Gastroesophageal sphincter (tissue), 4 donors: ENCODE measurements around the gene FOXO6. TPM values are rescaled to one million over a fixed set of nuclear protein-coding genes. Genes with fewer than 3 reads are reported as not detected.

Experiments
- ATAC-seq: fragments of 150-250 bp; one replicate; pipeline ENCODE4 v1.9.1; 2016; ENCODE audit warnings: mild to moderate bottlenecking, moderate library complexity
- H3K27ac ChIP-seq, 4 donors: fragments of 200-600 bp; sonication (generic) in 3 of 4; 1 replicate in 3 of 4; 2 replicates in 1 of 4; pipeline ENCODE4 v1.5.1; 2016 to 2019
- H3K27me3 ChIP-seq: fragments of 200-600 bp; sonication (generic); one replicate; pipeline ENCODE4 v1.5.1; 2019
- H3K36me3 ChIP-seq, 2 donors: fragments of 200-600 bp; sonication (generic); one replicate each; pipeline ENCODE4 v1.5.1; 2019; ENCODE audit warnings: control low read depth in 1 of 2
- H3K4me1 ChIP-seq, 3 donors: fragments of 200-600 bp; sonication (generic); 1 replicate in 2 of 3; 2 replicates in 1 of 3; pipeline ENCODE4 v1.5.1; 2016 to 2019; ENCODE audit warnings: control low read depth in 2 of 3
- H3K4me3 ChIP-seq, 2 donors: fragments of 200-600 bp; sonication (generic); one replicate each; pipeline ENCODE4 v1.5.1; 2019; ENCODE audit warnings: mild to moderate bottlenecking in 1 of 2, moderate library complexity in 1 of 2
- H3K9me3 ChIP-seq, 3 donors: fragments of 200-600 bp; sonication (generic); one replicate each; pipeline ENCODE4 v1.5.1; 2017 to 2019; ENCODE audit warnings: control low read depth in 2 of 3
- CTCF ChIP-seq, 4 experiments: fragments of 200-600 bp in 2 of 4; fragments of 450-650 bp in 2 of 4; sonication (generic) in 1 of 4; IDR thresholded peaks; one replicate each; pipeline ENCODE4 v1.5.1; 2017 to 2019; ENCODE audit warnings: antibody characterized with exemption in 4 of 4, mild to moderate bottlenecking in 2 of 4, moderate library complexity in 2 of 4
- EP300 ChIP-seq: sonication (generic); formaldehyde crosslinking; IDR thresholded peaks from one replicate; pipeline ENCODE4 v1.6.1; 2017; ENCODE audit warnings: antibody characterized with exemption, mild to moderate bottlenecking
- POLR2A ChIP-seq, 2 donors: fragments of 450-650 bp; IDR thresholded peaks; one replicate each; pipeline ENCODE4 v1.6.1; 2017; ENCODE audit warnings: antibody characterized with exemption in 2 of 2, mild to moderate bottlenecking in 2 of 2, moderate library complexity in 1 of 2
- POLR2AphosphoS5 ChIP-seq: sonication (generic); formaldehyde crosslinking; IDR thresholded peaks from one replicate; pipeline ENCODE4 v1.6.1; 2017; ENCODE audit warnings: antibody characterized with exemption
- WGBS, 2 donors: methylation state at CpG; one replicate each; pipeline ENCODE4 v1.1.5; 2018; ENCODE audit warnings: low coverage in 1 of 2; 5-methylcytosine and 5-hydroxymethylcytosine counted together
- total RNA-seq, 4 donors: library from RNA; depleted of rRNA; stranded (reverse); fragments of >200 nt; gene quantifications; one replicate each; pipeline ENCODE4 v1.1.0, GENCODE V29; 2016

FOXO6 gene
- total RNA-seq, 4 donors from 2014 or later = 0.27 to 2.2 (median 1.9) TPM

- 60 to 96% methylated on average over 2 to 5 of the region's 10 CpGs for WGBS, 2 donors
- no peak for ATAC-seq
- Histone ChIP-seq H3K4me3 (no peak overlapping the region), H3K4me1 (peaks cover 0 to 47% (median 16%) of the 10 kb centered on the region in 3 donors), H3K36me3 (no peaks in the 10 kb centered on the region), H3K27me3 (no peaks in the 10 kb centered on the region), H3K9me3 (no peaks in the 10 kb centered on the region), H3K27ac (no peak overlapping the region)
- TF ChIP-seq EP300 = no peak
- no peak for TF ChIP-seq POLR2AphosphoS5
- no peak for TF ChIP-seq CTCF (IDR thresholded peaks at IDR 0.05)
- no peak for TF ChIP-seq POLR2A (IDR thresholded peaks at IDR 0.05)
Observed at GRCh38 chr1:41390166-41390565, 28.9 kb downstream of the FOXO6 start.

GRCh38 chr1:41390573-41390972 is 29.3 kb downstream of the FOXO6 start:
- H3K36me3 ChIP-seq = no peaks in the 10 kb centered on the region
- no peak overlapping the region for H3K4me3 ChIP-seq
- TF ChIP-seq POLR2AphosphoS5 (no peak), EP300 (no peak), CTCF (IDR thresholded peaks at IDR 0.05) (no peak), POLR2A (IDR thresholded peaks at IDR 0.05) (no peak)
- 91% methylated on average over 1 of the region's 1 CpG; no CpG with 5 or more reads in 1 of the 2 donors for WGBS, 2 donors
- H3K27me3 ChIP-seq = peaks cover under 1% of the 10 kb centered on the region
- no peak overlapping the region for H3K27ac ChIP-seq
- no peaks in the 10 kb centered on the region for H3K9me3 ChIP-seq
- ATAC-seq = no peak
- H3K4me1 ChIP-seq = peaks cover 0 to 43% (median 16%) of the 10 kb centered on the region in 3 donors

GRCh38 chr1:41391834-41392527 is 30.7 kb downstream of the FOXO6 start:
- no peak for ATAC-seq
- H3K27me3 ChIP-seq = peaks cover 6% of the 10 kb centered on the region
- no CpG with 5 or more reads among the region's 9 CpGs for WGBS, 2 donors
- peaks cover 0 to 33% (median 16%) of the 10 kb centered on the region in 3 donors for H3K4me1 ChIP-seq
- TF ChIP-seq EP300 (no peak), POLR2A (IDR thresholded peaks at IDR 0.05) (no peak)
- H3K36me3 ChIP-seq = no peaks in the 10 kb centered on the region
- H3K27ac ChIP-seq = no peak overlapping the region
- H3K9me3 ChIP-seq = no peaks in the 10 kb centered on the region
- no peak overlapping the region for H3K4me3 ChIP-seq

GRCh38 chr1:41392528-41392924 is 31.3 kb downstream of the FOXO6 start:
- H3K27ac ChIP-seq = no peak overlapping the region
- WGBS, 2 donors = 80 to 100% methylated on average over 1 to 2 of the region's 4 CpGs
- peaks cover 6% of the 10 kb centered on the region for H3K27me3 ChIP-seq
- no peak for TF ChIP-seq POLR2A (IDR thresholded peaks at IDR 0.05)
- no peak for TF ChIP-seq CTCF (IDR thresholded peaks at IDR 0.05)
- no peak for TF ChIP-seq EP300
- TF ChIP-seq POLR2AphosphoS5 = no peak
- peaks cover 0 to 27% (median 13%) of the 10 kb centered on the region in 3 donors for H3K4me1 ChIP-seq
- H3K4me3 ChIP-seq = no peak overlapping the region
- H3K9me3 ChIP-seq = no peaks in the 10 kb centered on the region
- H3K36me3 ChIP-seq = no peaks in the 10 kb centered on the region
- no peak for ATAC-seq

GRCh38 chr1:41393716-41394368 is 32.6 kb downstream of the FOXO6 start:
- WGBS, 2 donors = 73 to 83% methylated on average over 1 to 3 of the region's 6 CpGs
- Histone ChIP-seq H3K4me1 (peaks cover 0 to 16% (median 0%) of the 10 kb centered on the region in 3 donors), H3K4me3 (no peak overlapping the region), H3K36me3 (no peaks in the 10 kb centered on the region), H3K27me3 (peaks cover 6% of the 10 kb centered on the region), H3K27ac (no peak overlapping the region), H3K9me3 (no peaks in the 10 kb centered on the region)
- TF ChIP-seq EP300 (no peak), POLR2A (IDR thresholded peaks at IDR 0.05) (no peak), POLR2AphosphoS5 (no peak), CTCF (IDR thresholded peaks at IDR 0.05) (no peak)
- ATAC-seq = no peak
